Measurements from ENCODE around the gene GNA14. TPM values are rescaled to one million over a fixed set of nuclear protein-coding genes. Genes with fewer than 3 reads are reported as not detected.

The GNA14 gene
- total and polyA plus RNA-seq, 2 donors (not counting 3 experiments of a cell fraction or from before 2014, with no cell fraction given) = 2.1 to 3.3 TPM

DNA sequence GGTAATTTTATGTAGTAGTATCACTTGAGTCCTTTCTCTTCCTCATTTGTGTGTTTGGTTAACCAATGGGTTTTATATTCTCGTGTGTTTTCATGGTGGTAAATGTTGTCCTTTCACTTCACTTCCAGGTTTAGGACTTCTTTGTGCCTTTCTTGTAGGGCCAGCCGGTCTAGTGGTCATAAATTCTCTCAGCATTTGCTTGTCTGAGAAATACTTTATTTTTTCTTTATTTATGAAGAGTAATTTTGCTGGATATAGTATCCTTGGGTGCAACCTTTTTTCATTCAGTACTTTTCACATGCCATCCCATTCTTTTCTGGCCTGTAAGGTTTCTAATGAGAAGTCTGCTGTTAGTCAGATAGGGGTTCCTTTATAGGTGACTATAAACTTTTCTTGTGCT lies 107.1 kb downstream of the GNA14 start:
- no peak overlapping the region for H3K4me2 ChIP-seq (ENCODE audit: insufficient read depth, low read length)
- dilution Hi-C loops (cut with MboI; ENCODE audit: extremely low pct_ligation_motif_present, low sequenced_read_pairs) = no loop called here
- no peaks in the 10 kb centered on the region for H3K79me2 ChIP-seq (ENCODE audit: control insufficient read depth, insufficient read depth, low read length)
- no peaks in the 10 kb centered on the region for H3K27me3 ChIP-seq (ENCODE audit: control insufficient read depth in 2 of 2, insufficient read depth in 2 of 2, low read length in 2 of 2)
- intact Hi-C loops (cut with micrococcal nuclease) = no loop called here
- no peaks in the 10 kb centered on the region for H3K4me1 ChIP-seq (ENCODE audit: control insufficient read depth, extremely low read depth, insufficient read depth, low read length)
- no peak overlapping the region for H3K27ac ChIP-seq (ENCODE audit: insufficient read depth, low read depth, low read length)
- H2AFZ ChIP-seq (ENCODE audit: low read depth, low read length) = no peak overlapping the region
- H3K9me3 ChIP-seq (replicated peaks; ENCODE audit: control insufficient read depth, insufficient read depth, low read length) = no peaks in the 10 kb centered on the region
- H4K20me1 ChIP-seq (replicated peaks; ENCODE audit: control insufficient read depth, extremely low read depth, insufficient read depth, low read length) = no peaks in the 10 kb centered on the region
- no peak for FAIRE-seq
- no peaks in the 10 kb centered on the region for H3K9me1 ChIP-seq (replicated peaks; ENCODE audit: control insufficient read depth, extremely low read depth, insufficient read depth, low read length)
- POLR2A ChIA-PET = no interaction called here
- H3K9ac ChIP-seq (replicated peaks; ENCODE audit: extremely low read depth, insufficient read depth, low read length) = no peak overlapping the region
- no peak for TF ChIP-seq GATA2 (IDR thresholded peaks at IDR 0.05; ENCODE audit: insufficient read depth, insufficient read length, low read depth, low read length)
- no peak for TF ChIP-seq JUN (IDR thresholded peaks at IDR 0.05; ENCODE audit: borderline replicate concordance, insufficient read depth, insufficient read length, low read depth)
- TF ChIP-seq MYC (IDR thresholded peaks at IDR 0.05; ENCODE audit: low read depth, low read length) = no peak
- no peak for TF ChIP-seq EZH2 (IDR thresholded peaks at IDR 0.05; ENCODE audit: borderline replicate concordance, low read depth, low read length, severe bottlenecking)
- TF ChIP-seq POLR2A (IDR thresholded peaks at IDR 0.05; ENCODE audit: low read depth, low read length) = no peak
- TF ChIP-seq POLR2AphosphoS5 (IDR thresholded peaks at IDR 0.05; ENCODE audit: insufficient read depth, low read depth, low read length) = no peak
- no peak for TF ChIP-seq CTCF (IDR thresholded peaks at IDR 0.05; ENCODE audit: extremely low read depth in 1 of 2, insufficient read depth in 1 of 2, low read depth in 1 of 2, low read length in 2 of 2)
- no TSS peak for BruUV-seq (replicated peaks)
- DNase-seq (ENCODE audit: low read depth, low spot score) = no peak
- H3K4me3 ChIP-seq (replicated peaks in 1 of 3; ENCODE audit: insufficient read depth in 1 of 3, low read depth in 1 of 3, low read length in 3 of 3) = no peak overlapping the region
- CTCF ChIA-PET = no interaction called here
- no peaks in the 10 kb centered on the region for H3K36me3 ChIP-seq (ENCODE audit: control insufficient read depth in 2 of 2, extremely low read depth in 1 of 2, insufficient read depth in 2 of 2, low read length in 2 of 2)
